Endothelial cell of umbilical vein (primary cell): Measurements from ENCODE around the gene TAF11L4. TPM values are rescaled to one million over a fixed set of nuclear protein-coding genes. Genes with fewer than 3 reads are reported as not detected.
"Not testable (repeated sequence)": the region's sequence is repeated elsewhere in the genome, so short reads cannot be mapped to it uniquely, and the experiment has no call there.

Source experiments
- BruUV-seq: library from RNA; stranded (reverse); fragments of 400-500 nt; replicated peaks from 2 replicates; lab custom pipeline; 2021; lab: Mats Ljungman, UMichigan
- CTCF ChIA-PET: fragments of 300-600, 350-600 bp; sonication (Branson Sonifier 250); formaldehyde crosslinking; loops from one replicate; lab custom pipeline; 2021; ENCODE audit warnings: antibody characterized with exemption, inconsistent platforms; lab: Charles Lee
- POLR2A ChIA-PET: fragments of 300-600, 350-600 bp; sonication (Branson Sonifier 250); formaldehyde crosslinking; loops from one replicate; lab custom pipeline; 2021; ENCODE audit warnings: antibody characterized with exemption, inconsistent platforms; lab: Charles Lee
- DNase-seq: peaks from one replicate; pipeline ENCODE4 v3.0.0-alpha.2; 2011; ENCODE audit warnings: low read depth, low spot score
- FAIRE-seq: peaks from 2 replicates; lab custom pipeline; 2011; peaks lifted over from hg19 to GRCh38; lab: Jason Lieb, UNC
- H2AFZ ChIP-seq: 2 replicates; pipeline ENCODE4 v1.6.0; 2012; ENCODE audit warnings: low read depth, low read length, control low read depth, inconsistent platforms
- H3K27ac ChIP-seq: 2 replicates; pipeline ENCODE4 v1.5.1; 2011; ENCODE audit warnings: low read depth, mild to moderate bottlenecking, control low read depth, low read length, moderate library complexity; ENCODE audit not compliant: insufficient read depth
- H3K27me3 ChIP-seq, 2 experiments: 2 replicates each; pipeline versions ENCODE4 v1.6.0 to v1.6.1; 2011; ENCODE audit warnings: low read length in 2 of 2, mixed read lengths in 1 of 2; ENCODE audit not compliant: control insufficient read depth in 2 of 2, insufficient read depth in 2 of 2
- H3K36me3 ChIP-seq, 2 experiments: 2 replicates in 1 of 2; 3 replicates in 1 of 2; pipeline ENCODE4 v1.5.1; 2011; ENCODE audit warnings: low read length in 2 of 2, mild to moderate bottlenecking in 1 of 2, moderate library complexity in 1 of 2; ENCODE audit not compliant: control insufficient read depth in 2 of 2, insufficient read depth in 2 of 2; ENCODE audit errors: extremely low read depth in 1 of 2
- H3K4me1 ChIP-seq: 3 replicates; pipeline ENCODE4 v1.5.1; 2011; ENCODE audit warnings: mild to moderate bottlenecking, low read length; ENCODE audit not compliant: control insufficient read depth, insufficient read depth; ENCODE audit errors: extremely low read depth
- H3K4me2 ChIP-seq: 2 replicates; pipeline ENCODE4 v1.6.1; 2011; ENCODE audit warnings: low read length, control low read depth, mixed read lengths; ENCODE audit not compliant: insufficient read depth
- H3K4me3 ChIP-seq, 3 experiments: fragments of 200-600 bp in 1 of 3; sonication (generic), shearing (Covaris generic) in 1 of 3; replicated peaks in 1 of 3; 2 replicates each; pipeline ENCODE4 v1.5.1; 2011 to 2016; ENCODE audit warnings: control low read depth in 3 of 3, low read length in 3 of 3, mild to moderate bottlenecking in 2 of 3, inconsistent platforms in 1 of 3, low read depth in 1 of 3, moderate library complexity in 1 of 3; ENCODE audit not compliant: insufficient read depth in 1 of 3
- H3K79me2 ChIP-seq: 2 replicates; pipeline ENCODE4 v1.6.0; 2012; ENCODE audit warnings: low read length, inconsistent platforms; ENCODE audit not compliant: control insufficient read depth, insufficient read depth
- H3K9ac ChIP-seq: replicated peaks from 2 replicates; pipeline ENCODE3; 2011; ENCODE audit warnings: low read length, control low read depth; ENCODE audit not compliant: insufficient read depth; ENCODE audit errors: extremely low read depth
- H3K9me1 ChIP-seq: replicated peaks from 3 replicates; pipeline ENCODE4 v1.6.0; 2011; ENCODE audit warnings: mild to moderate bottlenecking, low read length; ENCODE audit not compliant: control insufficient read depth, insufficient read depth; ENCODE audit errors: extremely low read depth
- H3K9me3 ChIP-seq: replicated peaks from 2 replicates; pipeline ENCODE4 v1.5.1; 2012; ENCODE audit warnings: low read length, inconsistent platforms; ENCODE audit not compliant: control insufficient read depth, insufficient read depth
- H4K20me1 ChIP-seq: replicated peaks from 2 replicates; pipeline ENCODE3; 2011; ENCODE audit warnings: mild to moderate bottlenecking, low read length; ENCODE audit not compliant: control insufficient read depth, insufficient read depth; ENCODE audit errors: extremely low read depth
- EZH2 ChIP-seq: IDR thresholded peaks from 2 replicates; pipeline ENCODE4 v1.6.1; 2012; ENCODE audit warnings: borderline replicate concordance, low read depth, mild to moderate bottlenecking, moderate library complexity, low read length, inconsistent platforms; ENCODE audit not compliant: severe bottlenecking
- FOS ChIP-seq: IDR thresholded peaks from 2 replicates; pipeline ENCODE4 v1.6.1; 2011; ENCODE audit warnings: mild to moderate bottlenecking, low read length, moderate library complexity, borderline replicate concordance; ENCODE audit not compliant: insufficient read depth
- GATA2 ChIP-seq: IDR thresholded peaks from 2 replicates; pipeline ENCODE4 v1.7.0; 2011; ENCODE audit warnings: low read depth, mild to moderate bottlenecking, moderate library complexity, mixed read lengths, low read length; ENCODE audit not compliant: insufficient read length, insufficient read depth
- JUN ChIP-seq: IDR thresholded peaks from 2 replicates; pipeline ENCODE4 v1.6.1; 2011; ENCODE audit warnings: borderline replicate concordance, low read depth; ENCODE audit not compliant: insufficient read length, insufficient read depth
- MAX ChIP-seq: IDR thresholded peaks from 2 replicates; pipeline ENCODE4 v1.6.1; 2011; ENCODE audit not compliant: insufficient read depth, insufficient read length
- MYC ChIP-seq: IDR thresholded peaks from one replicate; pipeline ENCODE4 v1.6.1; 2011; ENCODE audit warnings: mild to moderate bottlenecking, low read depth, low read length
- POLR2A ChIP-seq: IDR thresholded peaks from 2 replicates; pipeline ENCODE4 v1.6.1; 2012; ENCODE audit warnings: low read depth, mild to moderate bottlenecking, control low read depth, low read length
- POLR2AphosphoS5 ChIP-seq: IDR thresholded peaks from 2 replicates; pipeline ENCODE4 v1.6.1; 2012; ENCODE audit warnings: low read depth, mild to moderate bottlenecking, control low read depth, low read length, moderate library complexity; ENCODE audit not compliant: insufficient read depth
- dilution Hi-C: fragments of 300-500 bp; cut with MboI; formaldehyde crosslinking; loops from one replicate; pipeline ENCODE4 v1.15.0; 2019; ENCODE audit warnings: low sequenced_read_pairs; ENCODE audit not compliant: extremely low pct_ligation_motif_present
- intact Hi-C: fragments of 100-400 bp; cut with micrococcal nuclease; formaldehyde crosslinking; loops from one replicate; pipeline ENCODE4 v1.10.0; 2022
- polyA plus RNA-seq, 4 experiments: library from polyadenylated mRNA; depleted of rRNA in 3 of 4; stranded (reverse) in 3 of 4; unstranded in 1 of 4; fragments of >200 nt; gene quantifications; 2 replicates each; pipeline versions ENCODE4 v1.2.1 to v1.2.3, GENCODE V29; 2011 to 2012; ENCODE audit warnings: missing spikeins in 1 of 4
- total RNA-seq: library from RNA; stranded (reverse); gene quantifications from 2 replicates; pipeline ENCODE4 v1.2.3, GENCODE V29; 2021
- TF ChIP-seq, protein P1 (sequence below), 2 donors: IDR thresholded peaks; 1 replicate in 1 of 2; 2 replicates in 1 of 2; pipeline ENCODE4 v1.5.1; 2011; ENCODE audit warnings: low read length in 2 of 2, mild to moderate bottlenecking in 2 of 2, moderate library complexity in 2 of 2, control low read depth in 1 of 2, inconsistent platforms in 1 of 2, low read depth in 1 of 2; ENCODE audit not compliant: insufficient read depth in 1 of 2; ENCODE audit errors: extremely low read depth in 1 of 2

The TAF11L4 gene
- total and polyA plus RNA-seq, 2 donors (not counting 3 experiments of a cell fraction or from before 2014, with no cell fraction given) = not detected

DNA sequence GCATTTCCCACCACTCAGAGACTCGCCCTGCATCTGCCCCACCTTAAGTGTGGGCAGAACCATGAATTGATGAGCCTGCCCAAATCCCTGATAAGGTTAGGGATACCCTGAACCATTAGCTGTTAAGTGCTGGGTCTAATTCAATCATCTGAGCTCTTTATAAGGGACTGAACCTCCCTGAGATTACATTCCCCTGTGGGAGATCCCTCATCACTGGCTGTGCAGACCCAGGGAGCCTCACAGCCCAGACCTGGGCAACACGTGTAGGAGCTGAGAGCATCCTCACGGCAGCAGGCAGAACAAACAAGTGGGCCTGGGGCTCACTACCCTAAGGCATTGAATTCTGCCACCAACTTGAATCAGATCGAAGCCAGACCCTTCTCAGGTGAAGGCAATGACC is 24.2 kb upstream of the TAF11L4 start:
- ChIA-PET POLR2A (no interaction called here), CTCF (no interaction called here)
- BruUV-seq = no TSS peak
- dilution Hi-C loops = no loop called here
- Histone ChIP-seq H3K36me3 (no peaks in the 10 kb centered on the region), H3K27ac (no peak overlapping the region), H3K9ac (no peak overlapping the region), H3K27me3 (no peaks in the 10 kb centered on the region), H3K9me3 (no peaks in the 10 kb centered on the region), H3K9me1 (no peaks in the 10 kb centered on the region), H4K20me1 (no peaks in the 10 kb centered on the region), H3K4me3 (no peak overlapping the region), H2AFZ (no peak overlapping the region), H3K4me2 (no peak overlapping the region), H3K4me1 (no peaks in the 10 kb centered on the region), H3K79me2 (no peaks in the 10 kb centered on the region)
- FAIRE-seq = no peak
- intact Hi-C loops = no loop called here
- DNase-seq = no peak
- TF ChIP-seq MAX (no peak), EZH2 (no peak), MYC (no peak), POLR2AphosphoS5 (no peak), POLR2A (no peak), JUN (no peak), GATA2 (no peak), FOS (no peak)
- TF ChIP-seq, protein P1, sequence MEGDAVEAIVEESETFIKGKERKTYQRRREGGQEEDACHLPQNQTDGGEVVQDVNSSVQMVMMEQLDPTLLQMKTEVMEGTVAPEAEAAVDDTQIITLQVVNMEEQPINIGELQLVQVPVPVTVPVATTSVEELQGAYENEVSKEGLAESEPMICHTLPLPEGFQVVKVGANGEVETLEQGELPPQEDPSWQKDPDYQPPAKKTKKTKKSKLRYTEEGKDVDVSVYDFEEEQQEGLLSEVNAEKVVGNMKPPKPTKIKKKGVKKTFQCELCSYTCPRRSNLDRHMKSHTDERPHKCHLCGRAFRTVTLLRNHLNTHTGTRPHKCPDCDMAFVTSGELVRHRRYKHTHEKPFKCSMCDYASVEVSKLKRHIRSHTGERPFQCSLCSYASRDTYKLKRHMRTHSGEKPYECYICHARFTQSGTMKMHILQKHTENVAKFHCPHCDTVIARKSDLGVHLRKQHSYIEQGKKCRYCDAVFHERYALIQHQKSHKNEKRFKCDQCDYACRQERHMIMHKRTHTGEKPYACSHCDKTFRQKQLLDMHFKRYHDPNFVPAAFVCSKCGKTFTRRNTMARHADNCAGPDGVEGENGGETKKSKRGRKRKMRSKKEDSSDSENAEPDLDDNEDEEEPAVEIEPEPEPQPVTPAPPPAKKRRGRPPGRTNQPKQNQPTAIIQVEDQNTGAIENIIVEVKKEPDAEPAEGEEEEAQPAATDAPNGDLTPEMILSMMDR (IDR thresholded peaks at IDR 0.05; ENCODE audit: extremely low read depth in 1 of 2, insufficient read depth in 1 of 2, low read depth in 1 of 2, low read length in 2 of 2) = no peak

DNA sequence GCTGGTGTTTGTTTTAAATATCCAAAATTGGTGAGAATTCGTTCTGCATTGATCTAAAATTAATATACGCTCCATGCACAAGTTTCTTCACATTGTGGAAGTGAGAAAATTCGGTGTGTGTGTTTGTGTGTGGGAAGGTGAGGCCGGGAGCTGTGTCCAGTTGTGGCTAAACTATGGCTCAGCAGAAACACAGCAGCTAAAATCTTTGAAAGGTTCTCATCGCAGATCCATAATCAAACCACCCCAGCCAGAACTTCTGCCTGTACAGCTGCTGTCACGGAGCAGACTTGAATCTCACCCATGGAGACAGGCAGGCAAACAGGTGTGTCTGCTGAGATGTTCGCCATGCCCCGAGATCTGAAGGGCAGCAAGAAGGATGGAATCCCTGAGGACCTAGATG is 23.7 kb upstream of the TAF11L4 start, which contains the start of gene TAF11L2:
Gene TAF11L2 (plus strand): TSS at position 301 of the 400 bp plus-strand sequence.
- POLR2A ChIA-PET, H3K4me1 ChIP-seq, H3K9me1 ChIP-seq, H3K4me3 ChIP-seq, intact Hi-C loops, H3K36me3 ChIP-seq, FAIRE-seq, H3K27me3 ChIP-seq, H3K9me3 ChIP-seq, dilution Hi-C loops, H3K9ac ChIP-seq, H3K4me2 ChIP-seq, H3K79me2 ChIP-seq, H3K27ac ChIP-seq, H2AFZ ChIP-seq, BruUV-seq, CTCF ChIA-PET, H4K20me1 ChIP-seq, DNase-seq: not testable (repeated sequence)
